Activated CD8-positive, alpha-beta memory T cell treated with anti-CD3 and anti-CD28 coated beads for 24 hours (primary cell): ENCODE measurements around the gene ATP1B2.
A peak's percentile ranks its signal among the peaks of the same experiment; 100 is the strongest.
"Not testable (repeated sequence)": the region's sequence is repeated elsewhere in the genome, so short reads cannot be mapped to it uniquely, and the experiment has no call there.

Experiments
- DNase-seq: peaks from one replicate; pipeline ENCODE4 v3.0.0-alpha.2; 2020

The ATP1B2 gene

GRCh38 chr17:7650509-7651096 is at the start of gene ATP1B2:
Gene ATP1B2 (plus strand): TSS chr17:7650926. CDS start chr17:7651519, 593 bp downstream.
- DNase-seq, result peak; percentile 85

- DNase-seq, result no peak
Measured at GRCh38 chr17:7606280-7606679, 44.4 kb upstream of the ATP1B2 start.

GRCh38 chr17:7610641-7611040 is 40.1 kb upstream of the ATP1B2 start:
- no peak for DNase-seq

- no peak for DNase-seq
Measured at GRCh38 chr17:7611635-7612293, 39.0 kb upstream of the ATP1B2 start.

GRCh38 chr17:7612294-7612640 is 38.5 kb upstream of the ATP1B2 start:
- no peak for DNase-seq

- DNase-seq, result no peak
Measured at GRCh38 chr17:7613769-7614424, 36.8 kb upstream of the ATP1B2 start.

- peak; percentile 98 for DNase-seq
Measured at GRCh38 chr17:7614425-7615264, 36.1 kb upstream of the ATP1B2 start, which contains the start of gene FXR2. Gene FXR2 (minus strand): TSS chr17:7614897. CDS start chr17:7614532, 365 bp downstream.

GRCh38 chr17:7615265-7615747 is 35.4 kb upstream of the ATP1B2 start:
- no peak for DNase-seq

- no peak for DNase-seq
Measured at GRCh38 chr17:7618608-7619007, 32.1 kb upstream of the ATP1B2 start.

- no peak for DNase-seq
Measured at GRCh38 chr17:7620835-7621234, 29.9 kb upstream of the ATP1B2 start.

- DNase-seq, result no peak
Measured at GRCh38 chr17:7623661-7624060, 27.1 kb upstream of the ATP1B2 start.

- DNase-seq, result not testable (repeated sequence)
Measured at GRCh38 chr17:7625749-7626148, 25.0 kb upstream of the ATP1B2 start.

GRCh38 chr17:7626307-7626706 is 24.4 kb upstream of the ATP1B2 start:
- DNase-seq, result no peak

GRCh38 chr17:7626956-7627249 is 23.8 kb upstream of the ATP1B2 start:
- no peak for DNase-seq

- peak; percentile 90 for DNase-seq
Measured at GRCh38 chr17:7627250-7628121, 23.2 kb upstream of the ATP1B2 start, which contains the start of gene SAT2. Gene SAT2 (minus strand): TSS chr17:7627821. CDS start chr17:7627635, 186 bp downstream.

GRCh38 chr17:7629939-7630571 is 20.7 kb upstream of the ATP1B2 start, which contains the start of gene SHBG:
Gene SHBG (plus strand): TSS chr17:7630135. CDS start chr17:7630173, 38 bp downstream.
- no peak for DNase-seq

GRCh38 chr17:7631398-7632380 is 19.0 kb upstream of the ATP1B2 start:
- DNase-seq, result no peak

GRCh38 chr17:7632492-7632894 is 18.2 kb upstream of the ATP1B2 start:
- peak; percentile 60 for DNase-seq

- no peak for DNase-seq
Measured at GRCh38 chr17:7633093-7633492, 17.6 kb upstream of the ATP1B2 start.

- DNase-seq, result no peak
Measured at GRCh38 chr17:7634384-7634783, 16.3 kb upstream of the ATP1B2 start.
